CD4-positive, alpha-beta T cell treated with Interleukin-4 for 1 hour (primary cell): ENCODE measurements around the gene DRC3.

Source experiments
- DNase-seq, 2 donors: peaks; one replicate each; pipeline ENCODE4 v3.0.0-alpha.2; 2020 to 2022

The DRC3 gene

GRCh38 chr17:18056214-18056613 lies 83.6 kb downstream of the DRC3 start:
- no peak for DNase-seq

GRCh38 chr17:18059283-18059682 lies 86.6 kb downstream of the DRC3 start:
- no peak for DNase-seq

- DNase-seq: no peak
Measured at GRCh38 chr17:18064053-18064452, 91.4 kb downstream of the DRC3 start.

- no peak for DNase-seq
Measured at GRCh38 chr17:18065546-18065945, 92.9 kb downstream of the DRC3 start.
